ENCODE data around the gene CAVIN3.

The CAVIN3 gene

GRCh38 chr11:6273188-6273587 lies 47.1 kb downstream of the CAVIN3 start:
- FAIRE-seq, result no peak
- DNase-seq (ENCODE audit: extremely low spot score, insufficient read length, low read depth), result no peak

GRCh38 chr11:6271598-6271997 lies 48.7 kb downstream of the CAVIN3 start:
- DNase-seq (ENCODE audit: extremely low spot score, insufficient read length, low read depth), result no peak
- no peak for FAIRE-seq

- DNase-seq (ENCODE audit: extremely low spot score, insufficient read length, low read depth) (no peak), FAIRE-seq (no peak)
Measured at GRCh38 chr11:6270584-6271246, 49.6 kb downstream of the CAVIN3 start.

GRCh38 chr11:6269994-6270393 lies 50.3 kb downstream of the CAVIN3 start:
- DNase-seq (ENCODE audit: extremely low spot score, insufficient read length, low read depth), result no peak
- no peak for FAIRE-seq
